DND-41 (cell line): ENCODE data around the gene NEDD4L.

ENCODE experiments used
- ATAC-seq: fragments of 200-7000 bp; cut with Tn5 transposase; 3 replicates; pipeline ENCODE4 v1.9.1; 2021; ENCODE audit warnings: low read depth; ENCODE audit not compliant: insufficient read depth
- DNase-seq: peaks from one replicate; pipeline ENCODE4 v3.0.0-alpha.2; 2020
- H2AFZ ChIP-seq: 2 replicates; pipeline ENCODE4 v1.6.0; 2012; ENCODE audit warnings: low read depth, low read length
- H3K27ac ChIP-seq: 2 replicates; pipeline ENCODE4 v1.5.1; 2012; ENCODE audit warnings: low read length, inconsistent platforms
- H3K27me3 ChIP-seq: fragments of 200-600 bp; sonication (generic); 2 replicates; pipeline ENCODE4 v1.6.0; 2012; ENCODE audit warnings: low read length, mild to moderate bottlenecking, inconsistent platforms; ENCODE audit not compliant: insufficient read depth, poor library complexity
- H3K36me3 ChIP-seq: 2 replicates; pipeline ENCODE4 v1.5.1; 2012; ENCODE audit warnings: low read length, inconsistent platforms; ENCODE audit not compliant: insufficient read depth
- H3K4me1 ChIP-seq: 2 replicates; pipeline ENCODE4 v1.5.1; 2012; ENCODE audit warnings: mild to moderate bottlenecking, low read length; ENCODE audit not compliant: insufficient read depth
- H3K4me2 ChIP-seq: 2 replicates; pipeline ENCODE4 v1.6.0; 2012; ENCODE audit warnings: mild to moderate bottlenecking, moderate library complexity, low read length, inconsistent platforms; ENCODE audit not compliant: insufficient read depth
- H3K4me3 ChIP-seq, 2 experiments: fragments of 200-600 bp in 1 of 2; shearing (Covaris generic) in 1 of 2; 2 replicates each; pipeline ENCODE4 v1.5.1; 2012 to 2016; ENCODE audit warnings: inconsistent platforms in 2 of 2, low read length in 2 of 2, mild to moderate bottlenecking in 2 of 2, low read depth in 1 of 2, moderate library complexity in 1 of 2
- H3K79me2 ChIP-seq: 2 replicates; pipeline ENCODE4 v1.6.0; 2012; ENCODE audit warnings: low read length, inconsistent platforms; ENCODE audit not compliant: insufficient read depth
- H3K9ac ChIP-seq: 2 replicates; pipeline ENCODE4 v1.6.0; 2012; ENCODE audit warnings: low read depth, mild to moderate bottlenecking, inconsistent platforms, low read length, moderate library complexity
- H3K9me3 ChIP-seq: 2 replicates; pipeline ENCODE4 v1.5.1; 2012; ENCODE audit warnings: low read length, moderate library complexity, mild to moderate bottlenecking, inconsistent platforms; ENCODE audit not compliant: insufficient read depth, severe bottlenecking
- H4K20me1 ChIP-seq: 2 replicates; pipeline ENCODE4 v1.6.0; 2012; ENCODE audit warnings: low read length; ENCODE audit not compliant: insufficient read depth
- CTCF ChIP-seq: IDR thresholded peaks from 2 replicates; pipeline ENCODE4 v1.5.1; 2012; ENCODE audit warnings: borderline replicate concordance, low read length, moderate library complexity, mild to moderate bottlenecking; ENCODE audit not compliant: poor library complexity, severe bottlenecking; ENCODE audit errors: extremely low read depth
- EZH2 ChIP-seq: IDR thresholded peaks from 3 replicates; pipeline ENCODE4 v1.6.1; 2012; ENCODE audit warnings: borderline replicate concordance, low read depth, mild to moderate bottlenecking, moderate library complexity, low read length, inconsistent platforms; ENCODE audit not compliant: severe bottlenecking

NEDD4L gene

GRCh38 chr18:58287353-58288274, 243.6 kb downstream of the NEDD4L start:
- H4K20me1 ChIP-seq, result 0 out of 2 replicates have a peak, but pooled peaks cover 4% of the 10 kb centered on the region

GRCh38 chr18:58288921-58289797, 245.1 kb downstream of the NEDD4L start:
- DNase-seq (no peak), ATAC-seq (no peak)
- Histone ChIP-seq H3K36me3 (no peaks in the 10 kb centered on the region), H3K27ac (no peak overlapping the region), H3K4me1 (no peaks in the 10 kb centered on the region), H2AFZ (no peak overlapping the region), H3K4me2 (no peak overlapping the region), H4K20me1 (0 out of 2 replicates have a peak, but pooled peaks cover 4% of the 10 kb centered on the region), H3K9me3 (no peaks in the 10 kb centered on the region), H3K79me2 (no peaks in the 10 kb centered on the region), H3K4me3 (no peak overlapping the region), H3K9ac (no peak overlapping the region), H3K27me3 (no peaks in the 10 kb centered on the region)
- TF ChIP-seq EZH2, result no peak
- TF ChIP-seq CTCF, result no peak

More at GRCh38 chr18:58287353-58288274, 243.6 kb downstream of the NEDD4L start:
- Histone ChIP-seq H3K9me3 (no peaks in the 10 kb centered on the region), H3K4me1 (no peaks in the 10 kb centered on the region), H3K4me3 (no peak overlapping the region), H3K27me3 (no peaks in the 10 kb centered on the region), H3K27ac (no peak overlapping the region), H3K36me3 (no peaks in the 10 kb centered on the region), H3K9ac (no peak overlapping the region), H3K79me2 (no peaks in the 10 kb centered on the region), H3K4me2 (no peak overlapping the region), H2AFZ (no peak overlapping the region)
- DNase-seq, result no peak
- ATAC-seq, result no peak
- no peak for TF ChIP-seq CTCF
- no peak for TF ChIP-seq EZH2

- H3K9me3 ChIP-seq, result no peaks in the 10 kb centered on the region
- no peaks in the 10 kb centered on the region for H4K20me1 ChIP-seq
- H3K9ac ChIP-seq, result no peak overlapping the region
- no peak for TF ChIP-seq EZH2
- no peak for TF ChIP-seq CTCF
- H3K36me3 ChIP-seq, result no peaks in the 10 kb centered on the region
- no peaks in the 10 kb centered on the region for H3K27me3 ChIP-seq
- no peak overlapping the region for H3K4me3 ChIP-seq
- no peak for DNase-seq
- no peak overlapping the region for H2AFZ ChIP-seq
- no peak for ATAC-seq
- H3K27ac ChIP-seq, result no peak overlapping the region
- H3K4me1 ChIP-seq, result no peaks in the 10 kb centered on the region
- H3K4me2 ChIP-seq, result no peak overlapping the region
- H3K79me2 ChIP-seq, result no peaks in the 10 kb centered on the region
Observed at GRCh38 chr18:58290116-58290695, 246.2 kb downstream of the NEDD4L start.
